ENCODE data around the gene PREB. TPM values are rescaled to one million over a fixed set of nuclear protein-coding genes. Genes with fewer than 3 reads are reported as not detected.
"Not testable (repeated sequence)": the region's sequence is repeated elsewhere in the genome, so short reads cannot be mapped to it uniquely, and the experiment has no call there.

Gene PREB
- total RNA-seq, 2 experiments from 2014 or later: 12.3 to 12.6 TPM

GRCh38 chr2:27179344-27180000 is 45.0 kb upstream of the PREB start:
- CTCF ChIA-PET: no interaction called here
- no peak overlapping the region for H3K27ac ChIP-seq (ENCODE audit: low read depth in 1 of 2, low read length in 2 of 2)
- POLR2A ChIA-PET: no interaction called here
- TF ChIP-seq CTCF (IDR thresholded peaks at IDR 0.05): no peak
- H3K36me3 Mint-ChIP-seq (ENCODE audit: low read depth): no peaks in the 10 kb centered on the region
- H3K27ac Mint-ChIP-seq: no peak overlapping the region
- intact Hi-C loops (cut with DNase I, micrococcal nuclease): no loop called here
- no peak overlapping the region for H3K4me3 Mint-ChIP-seq
- H3K9me3 ChIP-seq (ENCODE audit: control insufficient read depth in 1 of 2, insufficient read depth in 1 of 2, low read length in 2 of 2): no peaks in the 10 kb centered on the region
- H3K4me1 ChIP-seq (ENCODE audit: insufficient read depth, low read length): no peaks in the 10 kb centered on the region
- no peaks in the 10 kb centered on the region for H3K36me3 ChIP-seq (ENCODE audit: insufficient read depth, low read length)
- no peak for ATAC-seq (ENCODE audit: poor library complexity)
- no peak overlapping the region for H3K4me3 ChIP-seq (ENCODE audit: low read length)
- DNase-seq: no peak
- H3K9me3 Mint-ChIP-seq: no peaks in the 10 kb centered on the region
- no peaks in the 10 kb centered on the region for H3K4me1 Mint-ChIP-seq (ENCODE audit: low read depth)
- peaks cover 0 to 10% of the 10 kb centered on the region in 2 experiments for H3K27me3 ChIP-seq (ENCODE audit: control insufficient read depth in 1 of 2, insufficient read depth in 2 of 2, low read length in 2 of 2)
- peaks cover 60% of the 10 kb centered on the region for H3K27me3 Mint-ChIP-seq

- Histone ChIP-seq H3K9me3 (ENCODE audit: control insufficient read depth in 1 of 2, insufficient read depth in 1 of 2, low read length in 2 of 2) (no peaks in the 10 kb centered on the region), H3K4me1 (ENCODE audit: insufficient read depth, low read length) (no peaks in the 10 kb centered on the region), H3K27ac (ENCODE audit: low read depth in 1 of 2, low read length in 2 of 2) (no peak overlapping the region), H3K27me3 (ENCODE audit: control insufficient read depth in 1 of 2, insufficient read depth in 2 of 2, low read length in 2 of 2) (peaks cover 0 to 10% of the 10 kb centered on the region in 2 experiments), H3K4me3 (ENCODE audit: low read length) (no peak overlapping the region), H3K36me3 (ENCODE audit: insufficient read depth, low read length) (no peaks in the 10 kb centered on the region)
- ATAC-seq (ENCODE audit: poor library complexity): no peak
- no peak for TF ChIP-seq CTCF (IDR thresholded peaks at IDR 0.05)
- Mint-ChIP-seq H3K4me3 (no peak overlapping the region), H3K36me3 (ENCODE audit: low read depth) (no peaks in the 10 kb centered on the region), H3K27ac (no peak overlapping the region), H3K9me3 (no peaks in the 10 kb centered on the region), H3K4me1 (ENCODE audit: low read depth) (no peaks in the 10 kb centered on the region), H3K27me3 (peaks cover 57% of the 10 kb centered on the region)
- intact Hi-C loops (cut with DNase I, micrococcal nuclease): no loop called here
- POLR2A ChIA-PET: no interaction called here
- CTCF ChIA-PET: interaction anchor here (1.2 kb wide), 1 partner anchor 9 kb away, joined by 5 read pairs; no protein-coding TSS in a partner anchor
- DNase-seq: no peak
Measured at GRCh38 chr2:27178469-27178868, 44.0 kb upstream of the PREB start.

GRCh38 chr2:27177441-27178351 is 43.3 kb upstream of the PREB start:
- ATAC-seq (ENCODE audit: poor library complexity) (no peak), DNase-seq (no peak)
- no peak overlapping the region for H3K27ac ChIP-seq (ENCODE audit: low read depth in 1 of 2, low read length in 2 of 2)
- Mint-ChIP-seq H3K4me1 (ENCODE audit: low read depth) (no peaks in the 10 kb centered on the region), H3K27ac (no peak overlapping the region), H3K27me3 (peaks cover 52% of the 10 kb centered on the region), H3K9me3 (no peaks in the 10 kb centered on the region), H3K36me3 (ENCODE audit: low read depth) (no peaks in the 10 kb centered on the region), H3K4me3 (no peak overlapping the region)
- intact Hi-C loops (cut with DNase I, micrococcal nuclease): no loop called here
- TF ChIP-seq CTCF (IDR thresholded peaks at IDR 0.05): no peak
- peaks cover 0 to 10% of the 10 kb centered on the region in 2 experiments for H3K27me3 ChIP-seq (ENCODE audit: control insufficient read depth in 1 of 2, insufficient read depth in 2 of 2, low read length in 2 of 2)
- H3K36me3 ChIP-seq (ENCODE audit: insufficient read depth, low read length): no peaks in the 10 kb centered on the region
- ChIA-PET CTCF (interaction anchor here (1.2 kb wide), 1 partner anchor 8 kb away, joined by 5 read pairs; no protein-coding TSS in a partner anchor), POLR2A (no interaction called here)
- no peaks in the 10 kb centered on the region for H3K4me1 ChIP-seq (ENCODE audit: insufficient read depth, low read length)
- H3K4me3 ChIP-seq (ENCODE audit: low read length): no peak overlapping the region
- no peaks in the 10 kb centered on the region for H3K9me3 ChIP-seq (ENCODE audit: control insufficient read depth in 1 of 2, insufficient read depth in 1 of 2, low read length in 2 of 2)

GRCh38 chr2:27175781-27176180 is 41.3 kb upstream of the PREB start:
- H3K36me3 Mint-ChIP-seq (ENCODE audit: low read depth); H3K27ac ChIP-seq (ENCODE audit: low read depth in 1 of 2, low read length in 2 of 2); H3K4me3 Mint-ChIP-seq; H3K9me3 Mint-ChIP-seq; H3K27ac Mint-ChIP-seq; ATAC-seq (ENCODE audit: poor library complexity); H3K4me1 Mint-ChIP-seq (ENCODE audit: low read depth); H3K27me3 ChIP-seq (ENCODE audit: control insufficient read depth in 1 of 2, insufficient read depth in 2 of 2, low read length in 2 of 2); POLR2A ChIA-PET; intact Hi-C loops (cut with DNase I, micrococcal nuclease); CTCF ChIA-PET; H3K4me1 ChIP-seq (ENCODE audit: insufficient read depth, low read length); DNase-seq; H3K9me3 ChIP-seq (ENCODE audit: control insufficient read depth in 1 of 2, insufficient read depth in 1 of 2, low read length in 2 of 2); H3K4me3 ChIP-seq (ENCODE audit: low read length); H3K36me3 ChIP-seq (ENCODE audit: insufficient read depth, low read length): not testable (repeated sequence)
- peaks cover 42% of the 10 kb centered on the region for H3K27me3 Mint-ChIP-seq
